Epithelial cell of proximal tubule (primary cell): ENCODE data around the gene FAF1. TPM values are rescaled to one million over a fixed set of nuclear protein-coding genes. Genes with fewer than 3 reads are reported as not detected.
A peak's percentile ranks its signal among the peaks of the same experiment; 100 is the strongest.

ENCODE experiments used
- DNase-seq: peaks from one replicate; pipeline ENCODE4 v3.0.0-alpha.2; 2011; ENCODE audit warnings: low read depth
- H3K4me3 ChIP-seq: 2 replicates; pipeline ENCODE4 v1.5.1; 2011; ENCODE audit warnings: low read depth, mild to moderate bottlenecking, low read length
- total RNA-seq: library from RNA; depleted of rRNA; stranded (reverse); fragments of >200 nt; gene quantifications from 2 replicates; pipeline ENCODE4 v1.2.3, GENCODE V29; 2015
- TF ChIP-seq, protein P1 (sequence below): conservative IDR thresholded peaks from 2 replicates; pipeline ENCODE4 v1.5.1; 2012; ENCODE audit warnings: low read depth, mild to moderate bottlenecking, low read length

The FAF1 gene
- total RNA-seq, 1 donor from 2014 or later = 54.1 TPM

DNA sequence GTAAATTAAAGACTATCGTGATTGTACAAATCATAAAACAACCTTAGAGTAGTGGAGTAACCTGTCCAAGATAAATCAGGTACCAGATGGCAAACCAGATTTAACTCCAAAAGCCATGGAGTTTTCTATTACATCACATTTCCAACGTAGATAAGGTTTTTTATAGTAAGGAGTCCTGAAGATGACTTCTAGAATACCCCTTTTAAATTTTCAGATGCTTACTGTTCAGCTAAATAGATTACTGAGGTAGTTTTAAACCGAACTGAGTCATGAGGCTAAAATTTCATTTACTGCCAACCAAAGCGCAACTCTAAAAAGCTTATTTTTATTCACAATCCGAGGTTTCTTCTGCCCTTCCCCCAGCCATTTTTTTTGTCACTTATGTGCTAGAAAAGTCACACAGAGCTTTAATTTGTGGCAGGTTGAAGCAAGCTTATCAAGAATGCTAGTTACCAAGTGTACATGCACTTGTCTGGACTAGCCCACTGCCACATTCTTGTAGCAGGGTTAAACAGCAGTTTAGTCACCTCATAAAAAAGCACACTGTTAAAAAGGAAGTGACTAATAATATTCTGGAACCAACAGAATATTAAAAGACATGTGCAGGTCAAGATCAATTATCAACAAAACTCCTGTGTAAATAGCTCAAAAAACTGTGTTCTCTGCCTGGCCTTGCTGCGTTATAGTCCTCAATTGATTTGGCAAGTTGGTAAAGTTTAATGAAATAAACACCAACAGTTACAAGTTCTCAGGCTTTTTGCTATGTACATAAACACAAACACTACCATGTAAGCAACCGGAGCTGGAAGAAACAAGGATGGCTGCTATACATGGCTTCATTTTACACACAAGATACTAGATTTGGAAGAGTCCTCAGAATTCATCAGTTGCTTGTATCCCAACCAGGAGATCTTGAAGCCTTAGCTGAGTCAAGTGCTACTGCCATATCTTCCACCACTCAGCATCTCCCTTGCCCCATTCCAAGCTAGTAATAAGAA is 356.5 kb downstream of the FAF1 start:
- DNase-seq = peak; percentile 16
- TF ChIP-seq, protein P1, sequence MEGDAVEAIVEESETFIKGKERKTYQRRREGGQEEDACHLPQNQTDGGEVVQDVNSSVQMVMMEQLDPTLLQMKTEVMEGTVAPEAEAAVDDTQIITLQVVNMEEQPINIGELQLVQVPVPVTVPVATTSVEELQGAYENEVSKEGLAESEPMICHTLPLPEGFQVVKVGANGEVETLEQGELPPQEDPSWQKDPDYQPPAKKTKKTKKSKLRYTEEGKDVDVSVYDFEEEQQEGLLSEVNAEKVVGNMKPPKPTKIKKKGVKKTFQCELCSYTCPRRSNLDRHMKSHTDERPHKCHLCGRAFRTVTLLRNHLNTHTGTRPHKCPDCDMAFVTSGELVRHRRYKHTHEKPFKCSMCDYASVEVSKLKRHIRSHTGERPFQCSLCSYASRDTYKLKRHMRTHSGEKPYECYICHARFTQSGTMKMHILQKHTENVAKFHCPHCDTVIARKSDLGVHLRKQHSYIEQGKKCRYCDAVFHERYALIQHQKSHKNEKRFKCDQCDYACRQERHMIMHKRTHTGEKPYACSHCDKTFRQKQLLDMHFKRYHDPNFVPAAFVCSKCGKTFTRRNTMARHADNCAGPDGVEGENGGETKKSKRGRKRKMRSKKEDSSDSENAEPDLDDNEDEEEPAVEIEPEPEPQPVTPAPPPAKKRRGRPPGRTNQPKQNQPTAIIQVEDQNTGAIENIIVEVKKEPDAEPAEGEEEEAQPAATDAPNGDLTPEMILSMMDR = no peak
- H3K4me3 ChIP-seq = no peak overlapping the region

DNA sequence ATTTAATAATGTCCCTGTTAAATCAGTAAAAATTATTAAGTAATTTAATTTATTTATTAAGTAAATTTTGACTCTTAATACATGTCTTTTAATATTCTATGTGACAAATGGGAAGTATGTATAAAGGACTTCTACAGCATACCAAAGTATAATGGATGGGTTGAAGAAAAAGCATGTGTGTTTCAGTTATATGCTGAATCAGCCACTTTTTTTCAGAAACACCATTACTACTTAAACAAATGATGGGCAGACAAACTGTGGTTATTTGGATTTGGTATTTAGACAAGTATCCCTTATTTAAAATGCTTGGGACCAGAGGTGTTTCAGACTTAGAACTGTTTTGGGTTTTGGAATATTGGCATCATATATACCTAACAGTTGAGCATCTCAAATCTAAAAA is 360.5 kb downstream of the FAF1 start:
- no peak for DNase-seq
- TF ChIP-seq, protein P1 = no peak
- H3K4me3 ChIP-seq = no peak overlapping the region

DNA sequence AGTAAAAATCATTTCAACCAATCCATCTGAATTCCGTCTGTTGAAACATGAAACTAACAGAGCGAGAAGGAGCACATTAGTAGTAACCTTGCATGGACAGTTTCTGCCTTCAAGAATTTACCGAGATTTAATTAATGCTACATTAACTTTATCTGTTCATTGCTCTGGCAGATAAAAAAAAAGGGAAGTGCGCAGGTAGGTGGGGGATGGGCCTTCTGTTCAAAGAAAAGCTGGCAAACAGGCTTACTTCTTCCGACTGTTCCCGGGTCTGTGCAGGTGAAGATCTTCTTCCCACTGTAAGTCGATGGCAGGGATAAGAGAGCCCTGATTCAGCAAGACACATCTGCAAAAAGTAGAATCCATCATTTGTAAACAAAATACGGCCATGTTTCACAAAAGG is 364.2 kb downstream of the FAF1 start:
- H3K4me3 ChIP-seq = no peak overlapping the region
- TF ChIP-seq, protein P1 = no peak
- no peak for DNase-seq

DNA sequence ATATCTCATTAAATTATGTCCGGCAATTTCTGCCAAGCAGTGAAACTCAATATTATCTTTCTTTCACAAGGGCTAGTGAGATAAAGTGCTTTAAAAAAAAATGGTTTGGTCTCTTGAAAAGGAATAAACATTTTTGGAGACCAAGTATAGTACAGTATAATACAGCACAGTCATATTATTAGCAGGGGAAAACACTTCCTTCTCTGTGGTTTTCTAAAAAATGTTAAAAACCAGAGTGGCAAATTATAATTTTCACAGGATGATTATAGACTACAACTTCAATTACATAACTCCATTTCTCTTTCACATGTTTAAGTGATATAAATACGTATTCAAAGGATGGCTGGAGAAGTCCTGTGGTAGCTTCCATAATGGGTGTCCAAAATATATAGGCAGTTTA is 366.6 kb downstream of the FAF1 start:
- TF ChIP-seq, protein P1 = no peak
- DNase-seq = no peak
- H3K4me3 ChIP-seq = no peak overlapping the region

DNA sequence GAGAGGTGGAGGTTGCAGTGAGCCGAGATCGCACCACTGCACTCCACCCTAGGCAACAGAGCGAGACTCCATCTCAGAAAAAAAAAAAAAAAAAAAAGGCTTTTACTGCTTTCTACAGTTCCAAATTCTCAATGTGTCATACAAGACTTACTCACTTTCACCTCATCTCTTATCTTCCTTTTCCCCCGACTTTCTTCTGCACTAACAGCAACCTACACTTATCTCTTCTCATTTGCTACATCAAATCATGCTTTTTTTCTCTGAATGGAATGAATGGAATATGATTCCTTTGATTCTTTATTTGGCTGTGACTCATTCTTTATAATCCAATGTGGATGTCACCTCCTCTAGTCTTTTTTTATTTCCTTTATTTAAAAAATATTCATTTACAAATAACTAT is 368.5 kb downstream of the FAF1 start:
- DNase-seq = no peak
- no peak overlapping the region for H3K4me3 ChIP-seq
- TF ChIP-seq, protein P1 = no peak

DNA sequence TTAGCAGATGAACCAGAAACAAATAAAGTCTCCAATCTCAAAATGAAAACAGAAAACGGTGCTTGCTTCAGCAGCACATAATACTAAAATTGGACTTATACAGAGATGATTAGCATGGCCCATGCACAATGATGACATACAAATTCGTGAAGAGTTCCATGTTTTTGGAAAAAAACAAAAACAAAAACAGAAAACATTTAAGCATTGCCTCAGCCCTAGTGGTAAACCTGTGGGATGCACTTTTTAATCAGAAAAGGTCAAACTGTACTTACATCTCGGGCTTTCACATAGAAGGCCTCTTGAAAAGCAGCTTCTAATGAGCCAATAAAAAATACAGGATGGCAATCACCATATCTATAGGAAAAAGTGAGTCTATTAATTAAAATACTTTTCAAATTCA is 377.7 kb downstream of the FAF1 start:
- no peak overlapping the region for H3K4me3 ChIP-seq
- TF ChIP-seq, protein P1 = no peak
- DNase-seq = no peak
